COLO668 (cell line): ENCODE data around the gene CCDC54.

ENCODE experiments used
- DNase-seq: peaks from one replicate; lab custom pipeline; 2025; ENCODE audit not compliant: unreplicated experiment; lab: John Stamatoyannopoulos, UW

The CCDC54 gene

DNA sequence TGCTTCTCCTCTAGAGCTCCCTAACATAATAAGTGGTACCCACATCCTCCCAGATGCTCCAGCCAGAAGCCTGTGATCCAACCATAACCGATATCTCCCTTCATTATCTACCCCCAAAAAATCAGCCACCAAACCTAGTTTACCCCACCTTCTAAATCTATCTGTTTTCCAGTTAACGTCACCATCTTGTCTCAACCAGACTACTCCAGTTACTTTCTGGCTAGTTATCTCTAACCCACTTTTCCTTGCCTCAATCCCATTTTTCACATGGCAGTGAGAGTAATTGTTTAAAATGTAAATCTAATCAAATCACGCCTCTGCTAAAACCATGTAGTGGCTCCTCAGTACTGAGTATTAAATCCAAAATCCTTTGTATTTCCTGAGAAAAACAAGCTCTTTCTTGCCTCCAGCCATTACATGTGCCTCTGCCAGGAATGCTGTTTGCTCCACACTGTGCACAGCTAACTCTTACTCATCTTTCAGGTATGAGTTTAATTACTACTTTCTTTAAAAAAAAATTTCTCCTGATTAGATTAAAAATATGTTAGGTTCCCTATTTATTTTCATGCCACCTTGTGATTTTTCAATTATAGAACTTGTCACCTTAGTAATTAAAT lies 15.4 kb downstream of the CCDC54 start:
- DNase-seq: no peak

DNA sequence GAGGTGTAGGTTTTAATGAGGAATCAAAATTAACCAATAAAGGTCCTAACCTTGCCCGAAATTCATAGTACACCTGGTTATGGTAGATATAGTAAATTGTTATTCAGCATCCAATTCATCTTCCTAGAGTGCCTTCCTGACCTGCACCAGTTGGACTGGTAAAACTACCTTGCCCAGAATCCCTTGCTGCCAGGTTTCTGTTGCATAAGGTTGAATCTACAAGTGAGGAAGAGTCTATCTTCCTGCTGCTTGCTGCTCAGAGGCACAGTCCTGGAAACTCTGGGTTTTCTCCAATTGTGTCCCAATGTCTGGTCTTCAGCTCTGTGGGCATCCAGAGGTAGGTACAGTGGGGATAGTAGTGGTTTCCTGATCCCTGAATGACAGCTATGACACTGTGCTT lies 17.3 kb downstream of the CCDC54 start:
- DNase-seq: no peak

DNA sequence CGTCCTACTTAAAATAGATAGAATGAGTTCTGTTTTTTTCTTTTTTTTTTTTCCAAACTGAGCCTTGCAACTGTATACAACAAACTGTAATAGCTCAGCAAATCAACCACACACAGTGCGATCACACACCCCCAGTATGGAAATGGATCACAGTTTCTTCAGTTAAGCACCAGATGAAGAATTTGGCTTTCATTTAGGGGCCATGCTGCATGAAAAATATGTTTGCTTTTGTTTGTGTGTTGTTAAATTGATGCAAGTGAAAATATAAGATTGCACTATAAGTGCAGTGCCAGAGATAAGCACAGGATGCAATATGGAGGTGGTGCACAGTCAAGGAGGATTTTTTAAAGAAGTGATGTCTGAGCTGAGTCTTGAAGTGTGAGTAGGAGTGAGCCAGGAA lies 17.8 kb downstream of the CCDC54 start:
- DNase-seq: no peak

DNA sequence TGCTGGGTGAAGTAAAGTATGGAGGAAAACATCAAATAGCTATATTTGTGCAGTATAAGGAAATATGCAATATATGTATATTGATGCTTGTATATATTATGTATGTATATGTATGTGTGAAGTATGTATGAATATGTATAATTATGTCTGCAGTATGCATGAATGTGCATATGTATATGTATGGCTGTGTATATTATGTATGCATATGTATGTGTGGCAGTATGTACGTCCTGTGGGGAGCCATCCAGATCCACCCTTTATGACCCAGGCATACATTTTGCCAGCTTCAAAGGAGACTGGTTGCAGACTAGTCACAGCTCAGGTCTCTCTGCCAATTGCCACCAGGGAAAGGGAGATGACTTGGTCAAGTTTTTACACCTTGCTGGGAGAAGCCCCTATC lies 24.1 kb downstream of the CCDC54 start:
- DNase-seq: no peak

DNA sequence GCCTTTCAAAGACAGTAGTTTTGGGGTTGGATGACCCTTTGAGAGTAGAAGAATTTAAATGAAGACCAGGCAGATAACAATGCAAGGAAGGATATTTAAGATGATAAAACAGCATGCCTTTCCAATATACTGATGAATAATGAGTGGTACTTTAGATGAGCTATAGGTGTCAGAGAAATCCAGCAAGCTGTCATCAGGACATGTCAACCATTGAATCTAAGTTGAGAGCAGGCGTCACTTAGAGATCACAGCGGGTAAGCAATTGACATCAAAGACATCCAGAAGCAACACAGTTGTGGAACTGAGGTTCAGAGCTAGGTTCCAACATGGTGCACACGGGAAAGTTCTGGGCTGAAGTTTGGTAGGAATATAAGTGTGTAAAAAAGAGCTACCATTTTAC lies 25.0 kb downstream of the CCDC54 start:
- no peak for DNase-seq

DNA sequence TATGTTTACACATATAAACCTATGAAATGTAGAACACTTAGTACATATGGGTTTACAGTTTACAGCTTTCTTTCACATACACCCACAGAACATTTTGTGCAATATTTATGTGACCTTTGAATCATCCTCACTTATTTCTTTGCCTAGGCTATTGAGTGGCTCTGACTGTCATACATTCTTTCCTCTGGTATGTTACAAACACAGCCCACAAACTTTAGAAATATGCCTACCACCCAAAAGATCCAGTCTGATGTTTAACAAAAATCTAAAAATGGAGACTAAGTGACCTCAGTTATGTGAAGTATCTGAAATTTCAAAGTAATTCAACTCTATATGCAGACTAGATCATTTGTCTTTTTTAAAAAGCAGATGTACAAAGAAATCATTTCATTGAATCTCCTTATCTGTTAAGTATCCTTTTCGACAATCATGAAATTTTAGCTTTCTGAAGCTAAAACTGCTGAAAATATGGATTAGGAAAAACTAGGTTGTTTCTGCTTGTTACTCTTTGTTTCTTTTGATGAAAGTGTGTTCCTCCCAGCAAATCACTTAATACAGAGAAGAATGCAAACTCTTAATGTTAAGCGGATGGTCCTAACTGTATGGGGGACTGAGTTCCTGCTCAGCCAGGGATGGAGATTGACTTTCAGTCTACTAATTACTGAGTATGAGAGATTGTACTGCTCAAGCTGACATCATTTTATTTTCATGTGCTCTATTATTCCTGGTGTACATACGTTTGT lies 27.7 kb downstream of the CCDC54 start:
- no peak for DNase-seq

DNA sequence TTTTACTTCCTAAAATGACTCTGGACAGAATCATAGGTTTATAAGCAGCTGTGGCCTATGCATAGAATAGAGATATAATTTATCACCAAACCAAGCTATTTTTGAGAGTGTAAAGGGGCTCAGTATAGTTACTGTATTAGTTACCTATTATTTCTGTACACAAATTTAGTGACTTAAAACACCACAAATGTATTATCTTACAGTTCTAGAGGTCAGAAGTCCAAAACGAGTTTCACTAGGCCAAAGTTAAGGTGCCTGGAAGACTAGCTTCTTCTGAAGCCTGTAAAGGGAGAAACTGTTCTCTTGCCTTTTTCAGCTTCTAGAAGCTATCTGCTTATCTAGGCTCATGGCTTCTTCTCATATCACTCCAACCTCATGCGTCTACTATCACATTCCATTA lies 30.1 kb downstream of the CCDC54 start:
- no peak for DNase-seq

DNA sequence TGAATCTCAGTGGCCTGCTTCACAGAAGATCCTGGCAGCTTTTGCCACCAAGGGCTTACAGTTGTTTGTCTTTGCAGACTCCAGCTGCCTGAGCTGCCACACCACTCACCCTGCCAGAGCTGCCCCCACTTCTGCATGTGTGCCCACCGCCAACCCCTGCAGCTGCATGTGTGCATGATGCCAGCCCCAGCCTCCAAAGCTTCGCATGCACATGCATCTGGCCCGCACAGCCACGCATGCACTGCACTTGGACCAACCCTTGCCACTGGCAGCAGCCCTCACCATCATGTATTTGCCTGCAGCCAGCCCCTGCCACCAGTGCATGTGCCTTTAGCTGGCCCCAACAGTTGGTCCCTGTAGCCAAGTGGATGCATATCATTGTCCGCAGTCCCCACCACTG lies 31.3 kb downstream of the CCDC54 start:
- DNase-seq: no peak

DNA sequence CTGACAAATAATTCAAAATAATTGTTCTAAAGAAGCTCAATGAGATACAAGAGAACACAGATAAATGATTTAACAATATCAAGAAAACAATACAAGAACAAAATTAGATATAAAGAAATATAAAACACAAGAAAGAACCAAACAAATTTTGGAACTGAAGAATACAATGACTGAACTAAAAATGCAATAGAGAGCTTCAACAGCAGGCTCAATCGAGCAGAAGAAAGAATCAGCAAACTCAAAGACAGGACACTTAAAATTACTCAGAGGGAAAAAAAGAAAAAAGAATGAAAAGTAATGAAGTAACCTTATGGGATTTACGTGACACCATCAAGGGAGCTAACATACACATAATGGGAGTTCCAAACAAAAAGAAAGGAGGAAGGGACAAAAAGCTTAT lies 32.1 kb downstream of the CCDC54 start:
- DNase-seq: no peak

DNA sequence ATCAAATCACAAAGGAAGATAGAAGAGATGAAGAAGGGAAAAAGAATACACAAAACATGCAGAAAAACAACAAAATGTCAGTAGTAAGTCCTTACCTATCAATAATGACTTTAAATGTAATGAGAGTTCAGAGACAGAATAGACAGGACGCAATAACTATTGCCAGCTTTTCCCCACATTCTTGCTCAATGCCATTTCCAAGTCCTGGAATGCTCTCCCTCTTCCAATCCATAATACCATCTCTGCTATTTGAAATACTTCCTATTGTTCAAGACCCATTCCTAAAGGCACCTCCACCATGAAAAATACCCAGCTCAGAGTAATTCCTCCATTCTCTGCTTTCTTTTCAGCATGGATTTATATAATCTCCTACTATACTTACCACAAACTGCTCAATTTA lies 33.4 kb downstream of the CCDC54 start:
- no peak for DNase-seq

DNA sequence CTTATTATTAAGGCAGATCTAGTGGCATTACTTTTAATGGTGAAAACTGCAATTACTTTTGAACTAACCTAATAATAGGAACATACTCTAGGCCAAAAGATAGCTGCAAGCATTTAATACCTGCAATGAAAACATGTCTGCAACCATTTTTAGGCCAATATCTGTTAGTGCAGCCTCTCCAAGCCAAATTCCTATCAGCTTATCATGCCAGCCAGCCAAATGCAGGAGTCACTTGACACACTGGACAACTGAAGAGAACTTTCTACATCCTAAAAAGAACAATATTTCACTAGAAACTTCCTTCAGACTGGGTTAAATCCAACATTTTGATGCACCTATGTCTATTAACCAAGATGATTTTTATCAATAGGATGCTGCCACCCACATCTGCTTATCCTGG lies 33.8 kb downstream of the CCDC54 start:
- no peak for DNase-seq

DNA sequence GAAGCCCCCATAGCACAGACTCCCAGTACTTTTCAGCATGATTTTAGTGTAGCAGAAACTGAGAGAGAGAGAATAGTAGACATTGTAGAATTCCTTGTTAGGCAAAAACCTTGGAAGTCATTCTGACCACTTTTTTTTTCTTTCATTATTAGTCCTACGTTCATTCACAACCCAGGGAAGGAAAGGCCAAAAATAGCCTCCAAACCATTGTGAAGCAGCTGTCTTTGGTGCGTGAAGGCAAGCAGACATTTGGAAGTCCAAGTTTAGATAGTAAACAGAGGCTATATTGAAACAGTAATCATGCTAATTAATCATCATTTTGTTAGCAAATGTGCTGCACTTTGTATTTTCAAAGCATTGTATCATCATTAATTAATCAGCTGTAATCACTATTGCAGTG lies 34.5 kb downstream of the CCDC54 start:
- DNase-seq: no peak

DNA sequence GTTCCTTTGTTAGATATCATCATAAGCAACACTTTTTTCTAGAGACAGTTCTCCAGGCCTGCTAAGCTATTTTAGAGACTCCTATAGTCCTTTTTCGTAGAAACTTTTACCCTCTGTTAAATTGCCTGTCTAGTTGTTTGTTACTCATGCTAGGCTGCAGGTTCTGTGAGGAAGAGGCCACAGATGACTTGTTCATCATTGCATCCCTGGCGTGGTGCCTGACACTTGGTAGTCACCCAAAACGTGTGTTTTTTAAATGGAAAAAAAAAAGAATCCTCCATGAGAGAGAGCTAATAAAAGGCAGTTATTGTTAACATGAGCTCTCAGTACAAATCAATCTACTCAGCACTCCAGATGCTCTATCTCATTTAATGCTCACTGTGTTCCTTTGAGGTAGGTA lies 35.1 kb downstream of the CCDC54 start:
- DNase-seq: no peak

DNA sequence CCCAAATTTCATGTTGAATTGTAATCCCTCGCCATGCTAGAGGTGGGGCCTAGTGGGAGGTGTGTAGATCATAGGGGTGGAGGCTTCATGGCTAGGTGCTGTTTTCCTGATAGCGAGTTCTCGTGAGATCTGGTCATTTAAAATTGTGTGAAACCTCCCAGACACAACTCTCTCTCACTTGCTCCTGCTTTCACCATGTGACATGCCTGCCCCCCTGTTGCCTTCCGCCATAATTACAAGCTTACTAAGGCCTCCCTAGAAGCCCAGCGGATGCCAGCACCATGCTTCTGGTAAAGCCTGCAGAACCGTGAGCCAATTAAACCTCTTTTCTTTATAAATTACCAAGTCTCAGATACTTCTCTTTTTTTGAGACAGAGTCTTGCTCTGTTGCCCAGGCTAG lies 36.0 kb downstream of the CCDC54 start:
- no peak for DNase-seq

DNA sequence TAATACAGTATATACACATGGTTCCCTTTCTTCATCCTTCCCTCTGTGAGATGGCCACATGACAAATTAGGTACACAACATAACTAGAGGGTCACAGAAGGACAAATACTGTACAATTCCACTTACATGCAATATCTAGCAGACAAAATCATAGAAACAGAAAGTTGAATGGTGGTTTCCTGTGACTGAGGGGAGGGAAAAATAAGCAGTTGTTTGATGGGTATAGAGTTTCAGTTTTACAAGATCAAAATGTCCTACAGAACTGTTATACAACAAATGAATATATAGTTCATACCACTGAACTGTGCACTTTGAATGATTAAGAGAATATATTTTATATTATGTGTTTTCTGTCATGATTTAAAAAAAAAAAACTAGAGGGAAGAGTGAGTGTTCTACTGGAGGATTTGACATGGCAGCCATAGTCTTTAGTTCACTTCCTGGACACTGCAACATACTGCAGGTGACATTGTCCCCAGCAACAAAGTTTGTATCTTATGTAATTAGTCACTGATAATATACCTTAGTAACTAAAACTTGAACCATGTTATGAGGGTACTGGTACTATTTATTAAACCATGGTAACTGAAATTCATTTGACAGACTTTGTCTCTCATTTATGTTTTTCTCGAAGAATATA lies 37.2 kb downstream of the CCDC54 start:
- no peak for DNase-seq

DNA sequence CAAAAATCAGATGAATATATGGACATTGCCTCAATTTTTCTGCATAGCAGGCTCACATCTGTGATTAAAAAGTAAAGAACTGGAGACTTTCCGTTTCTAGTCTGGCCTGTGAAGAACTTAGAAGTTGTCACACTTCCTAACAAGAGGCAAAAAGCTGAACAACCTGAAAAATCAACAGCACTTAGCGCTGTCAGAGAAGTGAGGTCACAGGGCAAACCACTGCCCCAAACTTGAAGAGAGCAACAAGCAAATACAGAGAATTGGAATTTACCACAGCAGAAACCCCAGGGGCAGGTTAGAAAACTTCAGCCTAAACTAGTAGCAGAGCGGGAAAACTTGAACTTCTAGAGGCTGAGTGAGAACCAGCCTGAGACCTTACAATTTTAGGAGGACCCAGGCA lies 38.9 kb downstream of the CCDC54 start:
- DNase-seq: no peak

DNA sequence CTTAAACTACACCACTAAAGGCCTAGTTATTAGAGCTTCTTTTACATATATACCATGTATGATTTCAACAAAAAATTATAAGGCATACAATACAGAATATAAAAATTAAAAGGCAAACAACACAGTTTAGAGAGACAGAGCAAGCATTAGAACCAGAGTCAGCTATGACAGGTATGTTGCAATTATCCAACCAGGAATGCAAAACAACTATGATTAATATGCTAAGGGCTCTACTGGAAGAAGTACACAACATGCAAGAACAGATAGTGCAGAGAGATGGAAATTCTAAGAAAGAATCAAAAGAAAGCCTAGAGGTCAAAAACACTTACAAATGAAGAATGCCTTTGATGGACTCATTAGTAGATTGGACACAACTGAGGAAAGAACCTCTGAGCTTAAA lies 39.6 kb downstream of the CCDC54 start:
- DNase-seq: no peak

DNA sequence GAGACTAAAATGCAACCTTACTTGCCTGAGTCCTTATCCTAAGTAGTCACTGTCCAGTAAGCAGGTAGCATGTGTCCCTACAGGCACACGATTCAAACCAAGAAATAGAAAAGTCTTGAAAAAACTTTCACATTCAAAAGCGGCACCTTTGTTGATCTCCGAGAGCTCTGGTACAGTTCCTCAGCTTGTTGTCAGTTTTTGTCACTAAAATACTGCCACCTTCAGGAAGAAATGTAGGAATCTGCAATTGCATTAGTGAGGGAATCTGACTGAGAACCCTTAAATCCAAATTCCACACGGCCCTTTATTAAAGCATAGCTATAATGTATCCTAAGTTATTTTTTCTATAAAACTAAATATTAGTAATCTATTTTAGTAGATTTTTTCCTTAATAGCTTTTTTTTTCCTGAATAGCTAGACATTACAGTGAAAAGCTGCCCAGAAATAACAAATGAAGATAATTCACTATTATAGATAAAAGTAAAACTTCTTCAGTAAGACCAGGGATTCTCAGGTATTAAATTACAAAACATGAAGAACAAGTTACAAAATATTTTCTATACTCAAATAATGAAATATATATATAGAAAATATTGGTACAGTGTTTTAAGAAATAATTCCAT lies 44.0 kb downstream of the CCDC54 start:
- DNase-seq: no peak

DNA sequence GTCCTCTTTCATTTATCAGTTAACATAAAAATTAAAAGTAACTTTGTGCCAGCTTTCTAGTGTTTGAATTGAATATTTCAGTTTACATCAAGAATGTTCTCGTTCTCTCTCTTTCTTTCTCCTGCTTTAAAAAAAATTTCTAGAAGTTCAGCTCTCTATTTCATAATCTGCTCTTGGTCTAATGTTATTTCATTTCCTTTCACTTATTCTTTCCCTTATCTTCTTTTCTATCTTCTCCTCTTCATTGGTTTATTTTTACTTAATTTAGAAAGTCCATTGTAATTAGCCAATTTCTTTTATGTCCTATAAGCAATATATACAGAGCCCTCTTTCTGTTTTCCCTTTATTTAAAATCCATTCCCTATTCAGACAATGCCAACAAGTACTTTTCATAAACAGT lies 44.6 kb downstream of the CCDC54 start:
- no peak for DNase-seq

DNA sequence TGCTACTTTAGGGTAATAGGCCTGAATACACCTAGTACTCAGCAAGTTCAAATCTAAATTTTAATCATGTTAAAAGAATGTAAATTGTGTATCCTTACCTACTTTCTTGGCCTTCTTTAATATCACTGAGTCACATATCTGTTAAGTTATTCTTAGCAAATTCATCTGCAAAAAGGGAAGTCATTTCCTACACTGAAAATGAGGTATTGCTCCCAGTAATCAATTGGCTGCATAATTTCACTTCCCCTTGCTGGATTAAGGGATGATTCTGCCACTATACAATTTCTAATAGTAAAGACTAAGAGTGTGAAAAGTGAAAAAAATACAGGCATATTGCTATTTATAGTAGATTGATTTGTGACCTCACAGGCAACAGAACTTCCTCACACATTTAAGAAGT lies 47.8 kb downstream of the CCDC54 start:
- no peak for DNase-seq

DNA sequence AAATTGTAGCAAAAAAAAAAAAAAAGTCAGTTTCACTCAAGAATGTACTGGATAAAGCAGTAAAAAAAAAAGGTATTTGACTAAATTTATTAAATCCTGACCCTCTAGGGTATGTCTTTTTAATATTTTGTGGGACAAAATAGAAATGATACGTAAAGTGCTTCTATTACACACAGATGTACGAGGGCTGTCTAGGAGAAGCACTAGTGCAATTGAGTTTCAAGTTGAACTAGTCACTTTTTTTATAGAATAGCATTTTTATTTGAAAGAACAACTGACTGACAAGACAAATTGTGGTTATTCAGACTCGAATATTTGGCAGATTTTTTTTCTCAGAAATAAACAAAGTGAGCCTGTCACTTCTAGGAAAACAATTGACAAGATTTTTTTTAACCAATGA lies 49.0 kb downstream of the CCDC54 start:
- DNase-seq: no peak
